HG03439 (cell line): ENCODE results near the gene VLDLR.

ENCODE experiments used
- ATAC-seq: cut with Tn5 transposase; IDR thresholded peaks from one replicate; pipeline ENCODE4 v1.9.1; 2021; ENCODE audit warnings: mild to moderate bottlenecking, moderate library complexity; ENCODE audit not compliant: unreplicated experiment

The VLDLR gene

GRCh38 chr9:2662496-2662895, 40.9 kb downstream of the VLDLR start:
- no peak for ATAC-seq

GRCh38 chr9:2663461-2664173, 42.0 kb downstream of the VLDLR start:
- no peak for ATAC-seq

- ATAC-seq = no peak
Measured at GRCh38 chr9:2664174-2665065, 42.8 kb downstream of the VLDLR start.

GRCh38 chr9:2666569-2666968, 45.0 kb downstream of the VLDLR start:
- no peak for ATAC-seq

GRCh38 chr9:2673161-2673560, 51.6 kb downstream of the VLDLR start:
- ATAC-seq = no peak

- ATAC-seq = no peak
Measured at GRCh38 chr9:2674141-2674824, 52.7 kb downstream of the VLDLR start.

GRCh38 chr9:2675834-2676233, 54.2 kb downstream of the VLDLR start:
- ATAC-seq = no peak

GRCh38 chr9:2676466-2676865, 54.9 kb downstream of the VLDLR start:
- no peak for ATAC-seq

- ATAC-seq = no peak
Measured at GRCh38 chr9:2677915-2678889, 56.6 kb downstream of the VLDLR start.

- ATAC-seq = no peak
Measured at GRCh38 chr9:2679011-2679410, 57.4 kb downstream of the VLDLR start.

- ATAC-seq = no peak
Measured at GRCh38 chr9:2681981-2682380, 60.4 kb downstream of the VLDLR start.

GRCh38 chr9:2686911-2687310, 65.3 kb downstream of the VLDLR start:
- no peak for ATAC-seq

- no peak for ATAC-seq
Measured at GRCh38 chr9:2688636-2689035, 67.0 kb downstream of the VLDLR start.

- no peak for ATAC-seq
Measured at GRCh38 chr9:2691212-2691611, 69.6 kb downstream of the VLDLR start.

- no peak for ATAC-seq
Measured at GRCh38 chr9:2691626-2692025, 70.0 kb downstream of the VLDLR start.

- ATAC-seq = no peak
Measured at GRCh38 chr9:2693056-2693455, 71.5 kb downstream of the VLDLR start.

- ATAC-seq = no peak
Measured at GRCh38 chr9:2697492-2697891, 75.9 kb downstream of the VLDLR start.

GRCh38 chr9:2700398-2700797, 78.8 kb downstream of the VLDLR start:
- ATAC-seq = no peak

GRCh38 chr9:2700909-2701550, 79.4 kb downstream of the VLDLR start:
- no peak for ATAC-seq

- no peak for ATAC-seq
Measured at GRCh38 chr9:2704504-2704903, 82.9 kb downstream of the VLDLR start.
